Measurements from ENCODE around the gene ANAPC7. TPM values are rescaled to one million over a fixed set of nuclear protein-coding genes. Genes with fewer than 3 reads are reported as not detected.
A peak's percentile ranks its signal among the peaks of the same experiment; 100 is the strongest.

Gene ANAPC7, protein sequence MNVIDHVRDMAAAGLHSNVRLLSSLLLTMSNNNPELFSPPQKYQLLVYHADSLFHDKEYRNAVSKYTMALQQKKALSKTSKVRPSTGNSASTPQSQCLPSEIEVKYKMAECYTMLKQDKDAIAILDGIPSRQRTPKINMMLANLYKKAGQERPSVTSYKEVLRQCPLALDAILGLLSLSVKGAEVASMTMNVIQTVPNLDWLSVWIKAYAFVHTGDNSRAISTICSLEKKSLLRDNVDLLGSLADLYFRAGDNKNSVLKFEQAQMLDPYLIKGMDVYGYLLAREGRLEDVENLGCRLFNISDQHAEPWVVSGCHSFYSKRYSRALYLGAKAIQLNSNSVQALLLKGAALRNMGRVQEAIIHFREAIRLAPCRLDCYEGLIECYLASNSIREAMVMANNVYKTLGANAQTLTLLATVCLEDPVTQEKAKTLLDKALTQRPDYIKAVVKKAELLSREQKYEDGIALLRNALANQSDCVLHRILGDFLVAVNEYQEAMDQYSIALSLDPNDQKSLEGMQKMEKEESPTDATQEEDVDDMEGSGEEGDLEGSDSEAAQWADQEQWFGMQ
- total RNA-seq (2016; rRNA removed; fragmentation: Illumina TruSeq; extraction: Trizol) (69.1 and 73.7 TPM in 2 replicates), polyA plus RNA-seq (2011; rRNA removed) (31.5 and 40.0 TPM in 2 replicates), polyA minus RNA-seq (2011; rRNA and poly(A)+ RNA removed; ENCODE audit: low replicate concordance) (31.9 and 76.0 TPM in 2 replicates), Bru-seq, nascent RNA (percentile 81 among the genes with signal in this experiment), BruChase-seq, experiment 1, labeled RNA remaining after a 6-hour chase (percentile 88 among the genes with signal in this experiment), BruChase-seq, experiment 2, labeled RNA remaining after a 2-hour chase (percentile 90 among the genes with signal in this experiment)
- total RNA-seq (2016; cell fraction: cytosol; rRNA removed; fragmentation: Illumina TruSeq; extraction: Trizol; ENCODE audit: low read depth) = 29.4 and 31.2 TPM in 2 replicates
- 69.6 and 77.9 TPM in 2 replicates for total RNA-seq (2016; cell fraction: insoluble cytoplasmic fraction; rRNA removed; fragmentation: Illumina TruSeq; extraction: Trizol)
- total RNA-seq (2016; cell fraction: membrane; rRNA removed; fragmentation: Illumina TruSeq; extraction: Trizol) = 30.2 and 37.8 TPM in 2 replicates
- total RNA-seq (2016; cell fraction: nucleus; rRNA removed; fragmentation: Illumina TruSeq; extraction: Trizol) = 48.8 and 58.7 TPM in 2 replicates
- 24.7 and 25.8 TPM in 2 replicates for polyA plus RNA-seq (2011; cell fraction: cytosol; rRNA removed)
- 54.7 and 59.1 TPM in 2 replicates for polyA plus RNA-seq (2011; cell fraction: nucleus; rRNA removed)
- polyA plus RNA-seq (2012) = 29.7 and 35.9 TPM in 2 replicates
- 6.2 and 9.1 TPM in 2 replicates for polyA plus RNA-seq (2016; cell fraction: cytosol; fragmentation: Illumina TruSeq; extraction: Trizol; ENCODE audit: low read depth)
- polyA plus RNA-seq (2016; cell fraction: insoluble cytoplasmic fraction; fragmentation: Illumina TruSeq; extraction: Trizol; ENCODE audit: low read depth) = 59.6 and 60.3 TPM in 2 replicates
- polyA plus RNA-seq (2016; cell fraction: membrane; fragmentation: Illumina TruSeq; extraction: Trizol; ENCODE audit: low read depth) = 15.7 TPM in 2 replicates
- polyA plus RNA-seq (2016; cell fraction: nucleus; fragmentation: Illumina TruSeq; extraction: Trizol; ENCODE audit: insufficient read depth, low read depth) = 155 and 162 TPM in 2 replicates
- polyA minus RNA-seq (2011; cell fraction: cytosol; rRNA and poly(A)+ RNA removed) = 20.1 and 21.5 TPM in 2 replicates
- polyA minus RNA-seq (2011; cell fraction: nucleus; rRNA and poly(A)+ RNA removed) = 25.1 and 41.6 TPM in 2 replicates
- long read RNA-seq, experiment 1, transcript ANAPC7-203 (11 exons, 3,045 nt) = major isoform, 24 of 39 reads
- long read RNA-seq, experiment 1, partial matches to known transcripts = 5 of 39 reads
- long read RNA-seq, experiment 1, other reads (novel, unspliced or antisense) = 7 of 39 reads
- long read RNA-seq, experiment 2, transcript ANAPC7-201 (10 exons, 2,200 nt) = minor isoform, 6 of 88 reads
- long read RNA-seq, experiment 2, transcript ANAPC7-203 (11 exons, 3,045 nt) = major isoform, 25 of 88 reads
- long read RNA-seq, experiment 2, partial matches to known transcripts = 11 of 88 reads
- long read RNA-seq, experiment 2, other reads (novel, unspliced or antisense) = 46 of 88 reads

DNA sequence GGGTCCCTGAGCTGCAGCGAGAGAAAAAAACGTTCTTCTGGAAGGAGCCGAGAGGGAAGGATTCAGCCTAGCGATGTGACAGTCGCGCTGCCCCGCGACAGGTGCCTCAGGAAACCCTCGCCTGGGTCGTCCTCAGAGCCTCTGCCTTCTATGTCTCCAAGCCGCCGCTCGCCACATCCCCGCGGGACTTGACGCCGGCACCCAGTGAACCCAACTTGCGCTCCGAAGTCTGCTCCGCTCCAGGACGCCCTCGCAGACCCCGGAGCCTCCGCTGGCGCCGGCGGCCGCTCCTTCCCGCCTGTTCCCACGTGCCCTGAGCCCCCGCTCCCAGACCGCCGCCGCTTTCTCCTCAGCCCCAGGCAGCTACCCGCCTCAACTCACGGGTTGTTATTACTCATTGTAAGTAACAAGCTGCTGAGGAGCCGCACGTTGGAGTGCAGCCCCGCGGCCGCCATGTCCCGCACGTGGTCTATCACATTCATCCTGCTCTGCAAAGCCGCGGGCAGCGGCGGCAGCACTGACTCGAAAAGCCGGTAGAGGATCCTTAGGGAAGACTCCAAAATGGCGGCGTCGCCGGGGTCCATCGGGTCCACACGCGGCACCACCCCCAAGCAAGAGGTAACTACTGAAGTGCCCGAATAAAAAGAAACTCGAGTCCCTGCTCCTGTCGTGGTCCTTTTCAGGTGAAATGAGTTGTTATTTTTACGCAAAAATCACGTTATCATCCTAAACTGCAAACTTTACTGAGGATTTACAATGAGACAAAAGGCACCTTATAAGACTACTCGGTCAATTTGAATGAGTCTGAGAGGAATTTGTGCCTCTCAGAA lies at the start of gene ANAPC7:
Gene ANAPC7, minus strand, starts transcription at position 563 of the 830 bp plus-strand sequence. Its CDS starts 81 bp downstream, at position 482.
- no peaks in the 10 kb centered on the region for H3K9me3 ChIP-seq (ENCODE audit: low read length)
- H4K20me1 ChIP-seq (ENCODE audit: insufficient read depth, low read length) = no peaks in the 10 kb centered on the region
- intact Hi-C loops (cut with micrococcal nuclease; ENCODE audit: unreplicated experiment) = no loop called here
- WGBS (ENCODE audit: low lambda C conversion rate) = under 1% methylated on average over 12 of the region's 62 CpGs
- ChIA-PET POLR2A (interaction anchor here (0.8 to 1.3 kb wide), 2 partner anchors 28 to 65 kb away, joined by 3 to 4 read pairs; partner anchors contain the start of gene GPN3), CTCF (ENCODE audit: low intra/inter-chr PET ratio, low total read pairs) (interaction anchor here (1.2 kb wide), 1 partner anchor 28 kb away, joined by 5 read pairs; no protein-coding TSS in a partner anchor)
- H3K79me2 ChIP-seq (ENCODE audit: insufficient read depth, low read length) = peaks cover 28% of the 10 kb centered on the region
- peak within 1 kb of the TSS; percentile 100 for H2AFZ ChIP-seq (ENCODE audit: low read length)
- peak within 1 kb of the TSS; percentile 94 for H3K9ac ChIP-seq (ENCODE audit: insufficient read depth, low read depth, low read length)
- ATAC-seq (peak; percentile 93), FAIRE-seq (peak; percentile 53), DNase-seq (ENCODE audit: low spot score) (peak; percentile 85)
- H3K36me3 ChIP-seq (replicated peaks in 1 of 2; ENCODE audit: control insufficient read depth in 1 of 2, insufficient read depth in 2 of 2, low read length in 2 of 2) = peaks cover 1 to 7% of the 10 kb centered on the region in 2 experiments; a peak in 3 of 5 replicates
- no peaks in the 10 kb centered on the region; a peak in 1 of 5 replicates for H3K27me3 ChIP-seq (ENCODE audit: control insufficient read depth in 1 of 2, insufficient read depth in 2 of 2, low read length in 2 of 2)
- H3K4me2 ChIP-seq (ENCODE audit: low read depth, low read length) = peak within 1 kb of the TSS; percentile 79
- peak within 1 kb of the TSS; percentile 68 to 88 (median 78) for H3K4me3 ChIP-seq (replicated peaks in 1 of 3; ENCODE audit: insufficient read depth in 1 of 3, low read depth in 2 of 3, low read length in 3 of 3)
- peak within 1 kb of the TSS; percentile 95 for H3K27ac ChIP-seq (ENCODE audit: extremely low read length, insufficient read depth, low read length)
- peaks cover 34% of the 10 kb centered on the region for H3K4me1 ChIP-seq (ENCODE audit: insufficient read depth, low read length)
- BruUV-seq (replicated peaks) = TSS peak; percentile 83
- in situ Hi-C loops (cut with HindIII; ENCODE audit: extremely low pct_ligation_motif_present, low pct_unique_long_range_greater_than_20kb) = no loop called here
- TF ChIP-seq SNRNP70 (IDR thresholded peaks at IDR 0.05; ENCODE audit: low read depth, low read length) (no peak), NRL (CRISPR knock-in tag; IDR thresholded peaks at IDR 0.05; ENCODE audit: borderline replicate concordance) (peak; percentile 95), CBFB (CRISPR knock-in tag; IDR thresholded peaks at IDR 0.05) (no peak), AKAP8 (CRISPR knock-in tag; IDR thresholded peaks at IDR 0.05) (no peak), MTA1 (CRISPR knock-in tag; IDR thresholded peaks at IDR 0.05; ENCODE audit: borderline replicate concordance) (no peak), TCF7 (IDR thresholded peaks at IDR 0.05; ENCODE audit: low read depth) (no peak), ZNF326 (CRISPR knock-in tag; IDR thresholded peaks at IDR 0.05; ENCODE audit: borderline replicate concordance) (no peak), ETV6 (CRISPR knock-in tag; conservative IDR thresholded peaks at IDR 0.05) (0 out of 2 replicates have a peak, but pooled peaks have one; percentile 52), SP5 (CRISPR knock-in tag; IDR thresholded peaks at IDR 0.05; ENCODE audit: borderline replicate concordance, low read depth) (peak; percentile 20; the same call in 1 of the 2 replicates)
- TF ChIP-seq, protein P1, sequence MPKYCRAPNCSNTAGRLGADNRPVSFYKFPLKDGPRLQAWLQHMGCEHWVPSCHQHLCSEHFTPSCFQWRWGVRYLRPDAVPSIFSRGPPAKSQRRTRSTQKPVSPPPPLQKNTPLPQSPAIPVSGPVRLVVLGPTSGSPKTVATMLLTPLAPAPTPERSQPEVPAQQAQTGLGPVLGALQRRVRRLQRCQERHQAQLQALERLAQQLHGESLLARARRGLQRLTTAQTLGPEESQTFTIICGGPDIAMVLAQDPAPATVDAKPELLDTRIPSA (CRISPR knock-in tag; IDR thresholded peaks at IDR 0.05; ENCODE audit: borderline replicate concordance) = no peak
- TF ChIP-seq, protein P2, sequence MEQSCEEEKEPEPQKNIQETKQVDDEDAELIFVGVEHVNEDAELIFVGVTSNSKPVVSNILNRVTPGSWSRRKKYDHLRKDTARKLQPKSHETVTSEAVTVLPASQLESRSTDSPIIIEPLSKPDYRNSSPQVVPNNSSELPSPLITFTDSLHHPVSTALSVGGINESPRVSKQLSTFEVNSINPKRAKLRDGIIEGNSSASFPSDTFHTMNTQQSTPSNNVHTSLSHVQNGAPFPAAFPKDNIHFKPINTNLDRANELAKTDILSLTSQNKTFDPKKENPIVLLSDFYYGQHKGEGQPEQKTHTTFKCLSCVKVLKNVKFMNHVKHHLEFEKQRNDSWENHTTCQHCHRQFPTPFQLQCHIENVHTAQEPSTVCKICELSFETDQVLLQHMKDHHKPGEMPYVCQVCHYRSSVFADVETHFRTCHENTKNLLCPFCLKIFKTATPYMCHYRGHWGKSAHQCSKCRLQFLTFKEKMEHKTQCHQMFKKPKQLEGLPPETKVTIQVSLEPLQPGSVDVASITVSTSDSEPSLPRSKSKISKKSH (CRISPR knock-in tag; IDR thresholded peaks at IDR 0.05; ENCODE audit: borderline replicate concordance) = peak; percentile 78; the same call in 1 of the 2 replicates
- TF ChIP-seq, protein P3, sequence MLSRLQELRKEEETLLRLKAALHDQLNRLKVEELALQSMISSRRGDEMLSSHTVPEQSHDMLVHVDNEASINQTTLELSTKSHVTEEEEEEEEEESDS (CRISPR knock-in tag; IDR thresholded peaks at IDR 0.05; ENCODE audit: borderline replicate concordance) = no peak

Data from HepG2 (cell line).